H1 (cell line): Measurements from ENCODE around the gene SIX1. TPM values are rescaled to one million over a fixed set of nuclear protein-coding genes. Genes with fewer than 3 reads are reported as not detected.

Source experiments
- CTCF ChIA-PET: fragments of 300-600 bp; sonication (Branson Sonifier 250); formaldehyde crosslinking; loops from one replicate; lab custom pipeline; 2021; ENCODE audit not compliant: partially characterized antibody; lab: Charles Lee
- POLR2A ChIA-PET: fragments of 300-600 bp; sonication (Branson Sonifier 250); formaldehyde crosslinking; loops from one replicate; lab custom pipeline; 2021; ENCODE audit warnings: inconsistent platforms; ENCODE audit not compliant: partially characterized antibody; lab: Charles Lee
- DNase-seq, 2 experiments: peaks; one replicate each; pipeline versions ENCODE4 v3.0.0 to v3.0.0-alpha.2; 2010 to 2022; ENCODE audit warnings: low spot score in 2 of 2, low read depth in 1 of 2, mixed read lengths in 1 of 2
- FAIRE-seq: peaks from 2 replicates; lab custom pipeline; 2011; peaks lifted over from hg19 to GRCh38; lab: Jason Lieb, UNC
- H2AFZ ChIP-seq: 2 replicates; pipeline ENCODE4 v1.8.1; 2012; ENCODE audit warnings: low read length, inconsistent platforms
- H2AK5ac ChIP-seq: 2 replicates; pipeline ENCODE4 v1.6.1; 2013; ENCODE audit warnings: low read depth, low read length
- H2BK120ac ChIP-seq: replicated peaks from 2 replicates; pipeline ENCODE3; 2013; ENCODE audit warnings: low read depth, low read length, inconsistent platforms
- H2BK12ac ChIP-seq: 2 replicates; pipeline ENCODE4 v1.6.1; 2013; ENCODE audit warnings: low read depth, low read length
- H2BK15ac ChIP-seq: 2 replicates; pipeline ENCODE4 v1.6.1; 2013; ENCODE audit warnings: low read length
- H2BK20ac ChIP-seq: 2 replicates; pipeline ENCODE4 v1.6.1; 2013; ENCODE audit warnings: low read length
- H2BK5ac ChIP-seq: 2 replicates; pipeline ENCODE4 v1.6.1; 2013; ENCODE audit warnings: low read depth, low read length
- H3K14ac ChIP-seq: 2 replicates; pipeline ENCODE4 v1.6.1; 2013; ENCODE audit warnings: inconsistent platforms; ENCODE audit not compliant: insufficient read length
- H3K18ac ChIP-seq: 2 replicates; pipeline ENCODE4 v1.6.1; 2013; ENCODE audit warnings: low read length; ENCODE audit errors: extremely low read depth
- H3K23ac ChIP-seq: 2 replicates; pipeline ENCODE4 v1.6.1; 2013; ENCODE audit warnings: inconsistent platforms; ENCODE audit not compliant: insufficient read length
- H3K23me2 ChIP-seq: 2 replicates; pipeline ENCODE4 v1.6.1; 2013; ENCODE audit warnings: low read depth, low read length
- H3K27ac ChIP-seq: 2 replicates; pipeline ENCODE4 v1.6.1; 2011; ENCODE audit warnings: low read depth, low read length, inconsistent platforms
- H3K27me3 ChIP-seq, 4 experiments: replicated peaks in 1 of 4; 1 replicate in 1 of 4; 2 replicates in 3 of 4; pipeline versions ENCODE4 v1.6.1 to v1.8.1; 2011 to 2013; ENCODE audit warnings: low read length in 3 of 4, mild to moderate bottlenecking in 3 of 4, inconsistent platforms in 2 of 4, mixed read lengths in 2 of 4, moderate library complexity in 1 of 4; ENCODE audit not compliant: control insufficient read depth in 3 of 4, insufficient read depth in 3 of 4; ENCODE audit errors: extremely low read depth in 1 of 4
- H3K36me3 ChIP-seq, 4 experiments: 2 replicates each; pipeline versions ENCODE4 v1.6.1 to v1.8.1; 2011 to 2013; ENCODE audit warnings: mild to moderate bottlenecking in 4 of 4, low read length in 3 of 4, moderate library complexity in 2 of 4, control low read depth in 1 of 4, inconsistent platforms in 1 of 4; ENCODE audit not compliant: insufficient read depth in 4 of 4, control insufficient read depth in 2 of 4
- H3K4ac ChIP-seq: replicated peaks from 2 replicates; pipeline ENCODE3; 2013; ENCODE audit warnings: low read length, low read depth, mixed read lengths, inconsistent platforms; ENCODE audit not compliant: insufficient read length
- H3K4me1 ChIP-seq, 4 experiments: replicated peaks in 1 of 4; 1 replicate in 1 of 4; 2 replicates in 3 of 4; pipeline versions ENCODE4 v1.6.1 to v1.8.1; 2011 to 2013; ENCODE audit warnings: low read length in 3 of 4, inconsistent platforms in 2 of 4, mixed read lengths in 1 of 4; ENCODE audit not compliant: insufficient read depth in 4 of 4, control insufficient read depth in 3 of 4
- H3K4me2 ChIP-seq, 2 experiments: 2 replicates each; pipeline versions ENCODE4 v1.6.1 to v1.8.1; 2011 to 2013; ENCODE audit warnings: low read depth in 2 of 2, low read length in 2 of 2, control low read depth in 1 of 2, inconsistent platforms in 1 of 2, mild to moderate bottlenecking in 1 of 2; ENCODE audit not compliant: insufficient read depth in 1 of 2
- H3K4me3 ChIP-seq, 4 experiments: fragments of 200-600, 300-600 bp in 1 of 4; sonication (generic), shearing (Covaris generic), sonication (Bioruptor Twin) in 1 of 4; 2 replicates each; pipeline versions ENCODE4 v1.5.1 to v1.8.1; 2011 to 2016; ENCODE audit warnings: low read length in 4 of 4, low read depth in 3 of 4, control low read depth in 2 of 4, inconsistent platforms in 2 of 4, mild to moderate bottlenecking in 2 of 4, mixed read lengths in 1 of 4, moderate library complexity in 1 of 4; ENCODE audit not compliant: insufficient read depth in 2 of 4; ENCODE audit errors: extremely low read depth in 1 of 4
- H3K56ac ChIP-seq: replicated peaks from 2 replicates; pipeline ENCODE3; 2013; ENCODE audit warnings: low read depth, mild to moderate bottlenecking, mixed read lengths, low read length, inconsistent platforms; ENCODE audit not compliant: insufficient read length
- H3K79me1 ChIP-seq: 2 replicates; pipeline ENCODE4 v1.6.1; 2013; ENCODE audit warnings: low read depth, low read length, control low read depth
- H3K79me2 ChIP-seq, 2 experiments: 2 replicates each; pipeline versions ENCODE4 v1.6.1 to v1.8.1; 2012 to 2013; ENCODE audit warnings: low read length in 2 of 2, mild to moderate bottlenecking in 2 of 2, inconsistent platforms in 1 of 2; ENCODE audit not compliant: insufficient read depth in 2 of 2, control insufficient read depth in 1 of 2
- H3K9ac ChIP-seq, 4 experiments: replicated peaks in 1 of 4; 1 replicate in 1 of 4; 2 replicates in 3 of 4; pipeline versions ENCODE4 v1.6.1 to v1.8.1; 2011 to 2013; ENCODE audit warnings: low read depth in 3 of 4, low read length in 3 of 4, control low read depth in 2 of 4, mild to moderate bottlenecking in 2 of 4, moderate library complexity in 2 of 4, inconsistent platforms in 1 of 4; ENCODE audit errors: extremely low read depth in 1 of 4
- H3K9me3 ChIP-seq, 2 experiments: 2 replicates each; pipeline versions ENCODE4 v1.6.1 to v1.8.1; 2012 to 2013; ENCODE audit warnings: mild to moderate bottlenecking in 2 of 2, moderate library complexity in 2 of 2, control low read depth in 1 of 2, inconsistent platforms in 1 of 2, low read depth in 1 of 2, low read length in 1 of 2, mixed read lengths in 1 of 2; ENCODE audit not compliant: insufficient read depth in 2 of 2
- H4K20me1 ChIP-seq, 2 experiments: replicated peaks in 1 of 2; 2 replicates each; pipeline versions ENCODE3 to v1.8.1; 2011 to 2013; ENCODE audit warnings: inconsistent platforms in 2 of 2, low read length in 2 of 2, mild to moderate bottlenecking in 1 of 2; ENCODE audit not compliant: insufficient read depth in 2 of 2, control insufficient read depth in 1 of 2
- H4K5ac ChIP-seq: 2 replicates; pipeline ENCODE4 v1.6.1; 2013; ENCODE audit warnings: low read length, low read depth, mixed read lengths, inconsistent platforms; ENCODE audit not compliant: insufficient read length
- H4K8ac ChIP-seq: 2 replicates; pipeline ENCODE4 v1.8.0; 2013; ENCODE audit warnings: mild to moderate bottlenecking, moderate library complexity, low read length, inconsistent platforms; ENCODE audit not compliant: insufficient read depth; ENCODE audit errors: extremely low read depth
- H4K91ac ChIP-seq: replicated peaks from 2 replicates; pipeline ENCODE3; 2013; ENCODE audit warnings: low read length, mixed read lengths, inconsistent platforms; ENCODE audit not compliant: insufficient read length
- CEBPB ChIP-seq: IDR thresholded peaks from 2 replicates; pipeline ENCODE4 v1.6.1; 2012; ENCODE audit warnings: low read depth, low read length
- JUN ChIP-seq: IDR thresholded peaks from 2 replicates; pipeline ENCODE4 v1.6.1; 2011; ENCODE audit warnings: low read depth, mild to moderate bottlenecking, improper control_type of control experiment, low read length
- KDM5A ChIP-seq: fragments of 200-600 bp; IDR thresholded peaks from 2 replicates; pipeline ENCODE4 v1.7.1; 2012; ENCODE audit warnings: mild to moderate bottlenecking, low read length, inconsistent platforms, mixed read lengths
- NANOG ChIP-seq: IDR thresholded peaks from 2 replicates; pipeline ENCODE4 v1.6.1; 2011; ENCODE audit warnings: low read length, low read depth, mild to moderate bottlenecking, inconsistent platforms; ENCODE audit not compliant: insufficient read depth, poor library complexity, severe bottlenecking
- NRF1 ChIP-seq: IDR thresholded peaks from 2 replicates; pipeline ENCODE4 v1.6.1; 2011; ENCODE audit warnings: mild to moderate bottlenecking, low read depth, low read length, improper control_type of control experiment
- PHF8 ChIP-seq: fragments of 200-600 bp; sonication (generic); conservative IDR thresholded peaks from 2 replicates; pipeline ENCODE4 v1.7.1; 2012; ENCODE audit warnings: low read depth, mild to moderate bottlenecking, inconsistent platforms, low read length, moderate library complexity
- SAP30 ChIP-seq: fragments of 300-600 bp; sonication (generic); IDR thresholded peaks from 2 replicates; pipeline ENCODE4 v1.7.1; 2012; ENCODE audit warnings: low read length, moderate library complexity, mild to moderate bottlenecking, inconsistent platforms; ENCODE audit not compliant: insufficient read depth, insufficient replicate concordance
- TBP ChIP-seq: IDR thresholded peaks from 2 replicates; pipeline ENCODE4 v1.6.1; 2011; ENCODE audit warnings: low read depth, low read length, improper control_type of control experiment
- TCF12 ChIP-seq: IDR thresholded peaks from 2 replicates; pipeline ENCODE4 v1.6.1; 2011; ENCODE audit warnings: low read depth, mild to moderate bottlenecking, low read length
- TEAD4 ChIP-seq: IDR thresholded peaks from 2 replicates; pipeline ENCODE4 v1.6.1; 2012; ENCODE audit warnings: low read depth, low read length, inconsistent platforms, mixed read lengths
- ZNF274 ChIP-seq: IDR thresholded peaks from 2 replicates; pipeline ENCODE4 v1.7.0; 2012; ENCODE audit warnings: low read length, borderline replicate concordance; ENCODE audit errors: extremely low read depth
- WGBS, 2 experiments: shearing (Covaris generic) in 1 of 2; methylation state at CpG; one replicate each; pipeline versions ENCODE4 v1.1.6 to v1.1.7; 2013 to 2015; ENCODE audit warnings: low lambda C conversion rate in 2 of 2, mixed read lengths in 2 of 2, inconsistent platforms in 1 of 2, low coverage in 1 of 2, missing lambda C conversion rate in 1 of 2; ENCODE audit not compliant: insufficient replicate concordance in 2 of 2, insufficient coverage in 1 of 2, insufficient read length in 1 of 2; ENCODE audit errors: extremely low coverage in 1 of 2, missing lambda C conversion rate in 1 of 2; 5-methylcytosine and 5-hydroxymethylcytosine counted together
- polyA plus RNA-seq, 7 experiments: library from polyadenylated mRNA; depleted of rRNA in 3 of 7; stranded (reverse) in 5 of 7; unstranded in 2 of 7; fragments of >200 nt in 5 of 7; fragments of 200-250 nt in 2 of 7; gene quantifications; 1 replicate in 5 of 7; 2 replicates in 1 of 7; 4 replicates in 1 of 7; pipeline versions ENCODE4 v1.2.1 to v1.2.3, GENCODE V29; 2011 to 2013; ENCODE audit warnings: missing spikeins in 2 of 7, mixed read lengths in 2 of 7
- total RNA-seq: library from RNA; stranded (reverse); fragmentation: NEBNext Ultra II Directional; extraction: Animal tissue kit (Norgen Biotek cat#: 25700); gene quantifications from 2 replicates; pipeline ENCODE4 v1.2.1, GENCODE V29; 2021
- TF ChIP-seq, protein P1 (sequence below): IDR thresholded peaks from 2 replicates; pipeline ENCODE4 v1.6.1; 2012; ENCODE audit warnings: inconsistent platforms

Gene SIX1
- total and polyA plus RNA-seq, 2 of the 8 experiments (the other 6 are each of a cell fraction or from before 2014, with no cell fraction given) = 0.03 to 0.69 TPM

- DNase-seq (no peak), FAIRE-seq (no peak)
- no peak overlapping the region for H2BK5ac ChIP-seq
- H2BK20ac ChIP-seq = no peak overlapping the region
- 29% methylated on average over 1 of the region's 1 CpG; no CpG with 5 or more reads in 1 of the 2 experiments for WGBS, 2 experiments
- ChIA-PET POLR2A (interaction anchor here (1.8 to 6.5 kb wide), 2 partner anchors 11 to 78 kb away, joined by 5 to 55 read pairs; no protein-coding TSS in a partner anchor), CTCF (interaction anchor here (0.5 to 5.9 kb wide), 3 partner anchors 9 to 418 kb away, joined by 3 to 34 read pairs (median 3); no protein-coding TSS in a partner anchor)
- no peak overlapping the region for H3K27ac ChIP-seq
- H4K91ac ChIP-seq = no peak overlapping the region
- H2BK12ac ChIP-seq = no peak overlapping the region
- no peak overlapping the region for H3K4me3 ChIP-seq
- no peak overlapping the region for H4K5ac ChIP-seq
- H3K23me2 ChIP-seq = peaks cover 12% of the 10 kb centered on the region
- H3K14ac ChIP-seq = no peak overlapping the region
- no peaks in the 10 kb centered on the region for H3K79me1 ChIP-seq
- H3K9me3 ChIP-seq = no peaks in the 10 kb centered on the region
- no peak overlapping the region for H2BK120ac ChIP-seq
- H3K23ac ChIP-seq = no peak overlapping the region
- no peak overlapping the region for H3K4ac ChIP-seq
- H2AK5ac ChIP-seq = no peak overlapping the region
- H4K8ac ChIP-seq = no peak overlapping the region
- no peak overlapping the region; a peak in 1 of 4 replicates for H3K4me2 ChIP-seq
- no peak overlapping the region for H2AFZ ChIP-seq
- no peaks in the 10 kb centered on the region for H3K79me2 ChIP-seq
- H3K4me1 ChIP-seq = peaks cover 17 to 52% (median 32%) of the 10 kb centered on the region in 4 experiments
- H3K56ac ChIP-seq = no peak overlapping the region
- no peak overlapping the region for H3K18ac ChIP-seq
- peaks cover 71 to 98% (median 85%) of the 10 kb centered on the region in 4 experiments for H3K27me3 ChIP-seq
- no peak overlapping the region for H2BK15ac ChIP-seq
- peaks cover 5 to 14% of the 10 kb centered on the region in 2 experiments for H4K20me1 ChIP-seq
- H3K9ac ChIP-seq = no peak overlapping the region
- peaks cover 0 to 2% (median 0%) of the 10 kb centered on the region in 4 experiments; a peak in 1 of 8 replicates for H3K36me3 ChIP-seq
- TF ChIP-seq ZNF274 (no peak), TBP (no peak), NRF1 (no peak), NANOG (no peak), SAP30 (no peak), TCF12 (no peak), CEBPB (no peak), JUN (no peak), TEAD4 (no peak), KDM5A (no peak), PHF8 (no peak)
- TF ChIP-seq, protein P1, sequence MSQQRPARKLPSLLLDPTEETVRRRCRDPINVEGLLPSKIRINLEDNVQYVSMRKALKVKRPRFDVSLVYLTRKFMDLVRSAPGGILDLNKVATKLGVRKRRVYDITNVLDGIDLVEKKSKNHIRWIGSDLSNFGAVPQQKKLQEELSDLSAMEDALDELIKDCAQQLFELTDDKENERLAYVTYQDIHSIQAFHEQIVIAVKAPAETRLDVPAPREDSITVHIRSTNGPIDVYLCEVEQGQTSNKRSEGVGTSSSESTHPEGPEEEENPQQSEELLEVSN = no peak
Observed at GRCh38 chr14:60644666-60645065, 4.6 kb downstream of the SIX1 start.
